Nephron progenitor cell (in vitro differentiated cells): Measurements from ENCODE around the gene ZDHHC14.

Experiments
- DNase-seq: peaks from one replicate; pipeline ENCODE4 v3.0.0; 2021
- H3K27ac Mint-ChIP-seq: 2 replicates; pipeline ENCODE4 v1.8.0; 2021; ENCODE audit warnings: mild to moderate bottlenecking, moderate library complexity, mixed read lengths
- H3K27me3 Mint-ChIP-seq: 2 replicates; pipeline ENCODE4 v1.8.0; 2021; ENCODE audit warnings: mild to moderate bottlenecking, low read depth, mixed read lengths; ENCODE audit not compliant: poor library complexity
- H3K36me3 Mint-ChIP-seq: 2 replicates; pipeline ENCODE4 v1.8.0; 2021; ENCODE audit warnings: low read depth, mixed read lengths
- H3K4me1 Mint-ChIP-seq: 2 replicates; pipeline ENCODE4 v1.8.0; 2021; ENCODE audit warnings: mixed read lengths
- H3K4me3 Mint-ChIP-seq: 2 replicates; pipeline ENCODE4 v1.8.0; 2021; ENCODE audit warnings: mild to moderate bottlenecking, moderate library complexity, mixed read lengths
- H3K9me3 Mint-ChIP-seq: 2 replicates; pipeline ENCODE4 v1.8.0; 2021; ENCODE audit warnings: mild to moderate bottlenecking, moderate library complexity, mixed read lengths
- TF ChIP-seq, protein P1 (sequence below): fragments of 200-600 bp; sonication (generic); IDR thresholded peaks from 2 replicates; pipeline ENCODE4 v1.5.0; 2021; ENCODE audit warnings: antibody characterized with exemption

ZDHHC14 gene

DNA sequence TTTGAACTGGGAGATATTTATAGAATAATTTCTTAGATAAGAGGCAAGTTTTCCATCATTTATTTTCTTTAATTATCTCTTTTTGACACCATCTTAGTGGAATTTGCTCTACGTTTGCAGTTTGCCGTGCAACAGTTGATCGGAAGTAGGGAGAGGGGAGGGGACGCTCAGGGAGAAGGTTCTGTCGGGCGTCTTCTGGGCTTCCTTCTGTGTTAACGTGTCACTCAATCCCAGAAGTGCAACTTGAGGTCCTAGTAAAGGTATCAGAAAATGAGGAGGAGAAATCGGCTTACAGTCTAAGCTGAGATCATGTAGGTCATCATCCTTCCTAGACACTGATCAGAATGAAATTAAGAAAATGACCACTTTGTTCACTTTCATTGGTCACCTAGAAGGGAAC is 293.1 kb downstream of the ZDHHC14 start:
- Mint-ChIP-seq H3K9me3 (peaks cover 14% of the 10 kb centered on the region), H3K27me3 (peaks cover 13% of the 10 kb centered on the region), H3K4me1 (peaks cover 37% of the 10 kb centered on the region), H3K27ac (no peak overlapping the region), H3K36me3 (peaks cover 6% of the 10 kb centered on the region), H3K4me3 (no peak overlapping the region)
- TF ChIP-seq, protein P1, sequence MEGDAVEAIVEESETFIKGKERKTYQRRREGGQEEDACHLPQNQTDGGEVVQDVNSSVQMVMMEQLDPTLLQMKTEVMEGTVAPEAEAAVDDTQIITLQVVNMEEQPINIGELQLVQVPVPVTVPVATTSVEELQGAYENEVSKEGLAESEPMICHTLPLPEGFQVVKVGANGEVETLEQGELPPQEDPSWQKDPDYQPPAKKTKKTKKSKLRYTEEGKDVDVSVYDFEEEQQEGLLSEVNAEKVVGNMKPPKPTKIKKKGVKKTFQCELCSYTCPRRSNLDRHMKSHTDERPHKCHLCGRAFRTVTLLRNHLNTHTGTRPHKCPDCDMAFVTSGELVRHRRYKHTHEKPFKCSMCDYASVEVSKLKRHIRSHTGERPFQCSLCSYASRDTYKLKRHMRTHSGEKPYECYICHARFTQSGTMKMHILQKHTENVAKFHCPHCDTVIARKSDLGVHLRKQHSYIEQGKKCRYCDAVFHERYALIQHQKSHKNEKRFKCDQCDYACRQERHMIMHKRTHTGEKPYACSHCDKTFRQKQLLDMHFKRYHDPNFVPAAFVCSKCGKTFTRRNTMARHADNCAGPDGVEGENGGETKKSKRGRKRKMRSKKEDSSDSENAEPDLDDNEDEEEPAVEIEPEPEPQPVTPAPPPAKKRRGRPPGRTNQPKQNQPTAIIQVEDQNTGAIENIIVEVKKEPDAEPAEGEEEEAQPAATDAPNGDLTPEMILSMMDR: no peak
- no peak for DNase-seq

DNA sequence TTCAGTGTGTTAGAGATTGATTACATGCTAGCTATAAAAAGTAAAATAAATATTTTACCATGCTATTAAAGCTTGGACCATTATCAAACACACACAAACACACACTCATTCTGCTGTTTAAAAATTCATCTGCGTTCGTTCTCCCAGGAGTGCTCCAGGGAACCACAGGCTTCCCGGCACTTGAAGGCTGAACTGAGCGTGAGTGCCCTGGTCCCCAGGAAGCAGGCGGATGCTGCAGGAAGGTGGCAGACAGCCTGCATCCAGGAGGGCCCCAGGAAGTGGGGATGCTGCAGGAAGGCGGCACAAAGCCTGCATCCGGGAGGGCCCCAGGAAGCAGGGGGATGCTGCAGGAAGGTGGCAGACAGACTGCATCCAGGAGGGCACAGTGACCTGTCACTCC is 294.8 kb downstream of the ZDHHC14 start:
- Mint-ChIP-seq H3K36me3 (peaks cover 6% of the 10 kb centered on the region), H3K27ac (no peak overlapping the region), H3K4me3 (no peak overlapping the region), H3K9me3 (peaks cover 14% of the 10 kb centered on the region), H3K4me1 (peaks cover 20% of the 10 kb centered on the region), H3K27me3 (peaks cover 13% of the 10 kb centered on the region)
- TF ChIP-seq, protein P1: no peak
- no peak for DNase-seq

DNA sequence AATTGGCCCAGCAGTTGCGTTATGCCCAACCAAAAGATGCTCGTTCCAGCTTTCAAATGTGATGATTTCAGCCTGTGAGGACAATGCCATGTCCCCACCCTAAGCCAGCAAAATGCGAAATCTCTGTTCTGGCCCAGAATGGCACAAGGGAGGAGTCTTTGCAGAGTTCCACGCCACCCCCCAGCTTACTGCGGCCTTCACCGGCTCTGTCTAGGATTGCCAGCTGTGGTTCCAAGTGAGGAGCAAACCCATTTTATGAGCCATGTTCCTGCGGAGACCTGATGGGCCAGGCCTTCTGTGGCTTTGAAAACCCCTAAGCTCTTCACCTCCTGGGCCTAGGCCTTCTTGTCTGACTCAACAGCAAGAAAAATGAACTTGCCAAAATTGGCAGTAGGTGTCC is 295.3 kb downstream of the ZDHHC14 start:
- Mint-ChIP-seq H3K4me3 (no peak overlapping the region), H3K27me3 (peaks cover 13% of the 10 kb centered on the region), H3K9me3 (peaks cover 13% of the 10 kb centered on the region), H3K4me1 (peaks cover 16% of the 10 kb centered on the region), H3K36me3 (peaks cover 6% of the 10 kb centered on the region), H3K27ac (no peak overlapping the region)
- TF ChIP-seq, protein P1: no peak
- DNase-seq: no peak

DNA sequence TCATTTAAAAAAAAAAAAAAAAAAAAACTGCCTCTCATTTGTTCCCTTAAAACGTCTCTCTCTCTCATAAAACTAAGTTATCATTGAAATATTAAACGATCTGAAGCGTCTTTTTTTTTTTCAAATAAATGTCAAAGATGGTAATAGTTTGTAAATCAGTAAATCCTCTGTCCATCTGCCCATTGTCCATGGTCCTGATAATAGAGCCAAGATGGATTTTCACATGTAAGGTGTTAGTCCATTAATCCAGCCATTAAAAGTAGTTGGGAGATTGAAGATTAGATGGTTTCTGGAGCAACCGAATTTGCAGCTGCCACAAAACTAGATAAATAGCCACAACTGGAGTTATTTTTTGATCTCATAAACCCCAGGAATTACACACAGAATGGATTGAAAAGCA is 296.2 kb downstream of the ZDHHC14 start:
- no peak for DNase-seq
- no peaks in the 10 kb centered on the region for H3K36me3 Mint-ChIP-seq
- H3K4me1 Mint-ChIP-seq: peaks cover 15% of the 10 kb centered on the region
- no peak overlapping the region for H3K27ac Mint-ChIP-seq
- H3K9me3 Mint-ChIP-seq: peaks cover 4% of the 10 kb centered on the region
- H3K27me3 Mint-ChIP-seq: peaks cover 13% of the 10 kb centered on the region
- no peak overlapping the region for H3K4me3 Mint-ChIP-seq
- TF ChIP-seq, protein P1: no peak

DNA sequence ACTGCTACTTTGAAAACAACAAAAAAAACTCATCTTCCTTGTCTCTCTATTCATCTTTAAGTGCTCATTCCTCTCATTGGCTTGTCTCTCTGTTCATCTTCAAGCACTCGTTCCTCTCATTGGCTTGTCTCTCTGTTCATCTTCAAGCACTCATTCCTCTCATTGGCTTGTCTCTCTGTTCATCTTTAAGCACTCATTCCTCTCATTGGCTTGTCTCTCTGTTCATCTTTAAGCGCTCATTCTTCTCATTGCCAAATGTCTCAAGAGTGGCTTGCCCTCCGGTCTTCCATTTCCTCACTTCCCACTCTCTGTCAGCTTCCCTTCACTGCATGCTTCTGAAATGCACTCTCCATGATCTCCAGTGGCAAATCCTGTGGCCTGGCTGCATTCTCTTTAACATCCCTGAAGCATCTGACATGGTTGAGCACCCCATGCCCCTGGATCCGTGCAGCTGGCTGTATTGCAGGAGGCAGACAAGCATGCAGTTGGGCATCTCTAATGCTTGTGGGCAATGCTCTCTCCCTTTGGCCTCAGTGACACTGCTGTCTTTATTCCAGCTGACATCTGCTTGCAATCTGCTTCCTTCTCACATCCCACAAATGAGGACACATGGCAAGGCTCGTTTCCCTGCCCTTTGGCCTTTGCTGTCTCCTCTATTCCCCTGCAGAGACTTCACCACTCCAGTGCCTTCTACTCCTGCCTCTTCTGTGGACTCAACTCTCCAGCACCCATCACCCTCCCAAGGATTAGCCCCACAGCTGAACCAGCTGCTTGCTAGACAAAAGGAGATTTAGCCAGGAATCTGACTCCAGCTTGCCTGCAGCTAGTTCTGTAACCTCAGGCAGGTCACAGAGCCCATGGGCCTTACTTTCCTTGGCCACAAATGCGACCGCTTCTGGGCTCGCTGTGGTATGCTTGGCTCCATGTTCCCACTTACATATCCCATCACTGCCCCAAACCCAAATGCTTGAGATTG is 298.9 kb downstream of the ZDHHC14 start:
- Mint-ChIP-seq H3K27ac (no peak overlapping the region), H3K4me1 (no peaks in the 10 kb centered on the region), H3K9me3 (no peaks in the 10 kb centered on the region), H3K4me3 (no peak overlapping the region), H3K27me3 (peaks cover 10% of the 10 kb centered on the region), H3K36me3 (no peaks in the 10 kb centered on the region)
- TF ChIP-seq, protein P1: no peak
- no peak for DNase-seq
